ENCODE data around the gene SLC36A1. TPM values are rescaled to one million over a fixed set of nuclear protein-coding genes. Genes with fewer than 3 reads are reported as not detected.

SLC36A1 gene
- total and polyA plus RNA-seq, 2 donors (not counting 1 experiment from before 2014, with no cell fraction given) = 4.6 to 18.9 TPM

DNA sequence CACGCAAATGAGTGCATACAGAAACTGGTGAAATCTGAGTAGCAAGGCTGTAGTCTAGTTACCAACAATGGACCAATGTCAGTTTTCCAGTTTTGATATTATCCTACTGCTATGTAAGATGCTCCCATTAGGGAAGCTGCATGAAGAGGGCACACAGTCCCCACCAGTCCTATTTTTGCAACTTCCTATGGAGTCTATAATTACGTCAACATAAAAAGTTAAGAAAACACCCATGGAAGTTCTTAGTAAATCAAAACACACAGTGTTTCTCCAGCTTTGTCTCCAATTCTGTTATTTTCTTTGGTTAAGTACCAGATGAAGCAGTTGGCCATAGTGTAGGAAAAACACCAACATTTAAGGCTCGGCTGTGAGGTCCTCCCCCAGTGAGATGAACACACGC, 85.0 kb downstream of the SLC36A1 start:
- no peak for DNase-seq (ENCODE audit: low read depth in 2 of 2)
- Histone ChIP-seq H3K27me3 (ENCODE audit: control insufficient read depth, insufficient read depth, low read length) (no peaks in the 10 kb centered on the region), H4K20me1 (ENCODE audit: control insufficient read depth, extremely low read depth, insufficient read depth, low read length) (no peaks in the 10 kb centered on the region), H3K4me2 (ENCODE audit: extremely low read depth, insufficient read depth, low read length) (no peak overlapping the region), H2AFZ (ENCODE audit: low read length) (no peak overlapping the region), H3K9ac (ENCODE audit: insufficient read depth, low read length) (no peak overlapping the region), H3K36me3 (ENCODE audit: control insufficient read depth, insufficient read depth, low read length) (no peaks in the 10 kb centered on the region), H3K79me2 (ENCODE audit: control insufficient read depth, insufficient read depth, low read length) (no peaks in the 10 kb centered on the region), H3K4me3 (replicated peaks in 1 of 4; ENCODE audit: control extremely low read depth in 1 of 4, insufficient read depth in 1 of 4, low read depth in 3 of 4, low read length in 4 of 4) (no peak overlapping the region), H3K9me3 (ENCODE audit: control insufficient read depth, insufficient read depth, low read depth, low read length) (no peaks in the 10 kb centered on the region), H3K27ac (ENCODE audit: insufficient read depth, low read length) (no peak overlapping the region), H3K4me1 (ENCODE audit: control insufficient read depth, extremely low read depth, insufficient read depth, low read length) (no peaks in the 10 kb centered on the region)
- TF ChIP-seq, protein P1, sequence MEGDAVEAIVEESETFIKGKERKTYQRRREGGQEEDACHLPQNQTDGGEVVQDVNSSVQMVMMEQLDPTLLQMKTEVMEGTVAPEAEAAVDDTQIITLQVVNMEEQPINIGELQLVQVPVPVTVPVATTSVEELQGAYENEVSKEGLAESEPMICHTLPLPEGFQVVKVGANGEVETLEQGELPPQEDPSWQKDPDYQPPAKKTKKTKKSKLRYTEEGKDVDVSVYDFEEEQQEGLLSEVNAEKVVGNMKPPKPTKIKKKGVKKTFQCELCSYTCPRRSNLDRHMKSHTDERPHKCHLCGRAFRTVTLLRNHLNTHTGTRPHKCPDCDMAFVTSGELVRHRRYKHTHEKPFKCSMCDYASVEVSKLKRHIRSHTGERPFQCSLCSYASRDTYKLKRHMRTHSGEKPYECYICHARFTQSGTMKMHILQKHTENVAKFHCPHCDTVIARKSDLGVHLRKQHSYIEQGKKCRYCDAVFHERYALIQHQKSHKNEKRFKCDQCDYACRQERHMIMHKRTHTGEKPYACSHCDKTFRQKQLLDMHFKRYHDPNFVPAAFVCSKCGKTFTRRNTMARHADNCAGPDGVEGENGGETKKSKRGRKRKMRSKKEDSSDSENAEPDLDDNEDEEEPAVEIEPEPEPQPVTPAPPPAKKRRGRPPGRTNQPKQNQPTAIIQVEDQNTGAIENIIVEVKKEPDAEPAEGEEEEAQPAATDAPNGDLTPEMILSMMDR (conservative IDR thresholded peaks at IDR 0.05 in 1 of 2, IDR thresholded peaks at IDR 0.05 in 1 of 2; ENCODE audit: low read depth in 1 of 2, low read length in 2 of 2) = no peak
- TF ChIP-seq EZH2 (IDR thresholded peaks at IDR 0.05; ENCODE audit: low read length, missing control alignments) = no peak

DNA sequence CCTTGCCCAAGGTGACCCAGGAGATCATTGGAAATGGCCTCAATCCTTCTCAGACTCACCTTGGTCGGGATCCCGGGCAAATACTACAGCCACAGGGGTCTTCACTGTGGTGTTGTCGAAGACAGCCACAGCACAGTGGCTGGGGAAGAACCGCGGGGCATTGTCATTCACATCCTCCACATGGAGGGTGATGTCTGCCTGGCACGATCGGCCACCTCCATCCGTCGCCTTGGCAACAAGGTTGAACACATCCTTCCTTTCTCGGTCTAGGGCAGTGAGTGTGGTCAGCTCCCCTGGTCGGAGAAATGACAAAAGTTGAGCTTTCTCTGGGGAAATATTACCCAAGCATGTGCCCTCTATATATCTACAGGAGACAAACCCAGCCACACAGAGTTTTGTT, 86.9 kb downstream of the SLC36A1 start:
- no peaks in the 10 kb centered on the region for H3K27me3 ChIP-seq (ENCODE audit: control insufficient read depth, insufficient read depth, low read length)
- H3K9me3 ChIP-seq (ENCODE audit: control insufficient read depth, insufficient read depth, low read depth, low read length) = no peaks in the 10 kb centered on the region
- no peak overlapping the region for H3K4me3 ChIP-seq (replicated peaks in 1 of 4; ENCODE audit: control extremely low read depth in 1 of 4, insufficient read depth in 1 of 4, low read depth in 3 of 4, low read length in 4 of 4)
- H3K4me1 ChIP-seq (ENCODE audit: control insufficient read depth, extremely low read depth, insufficient read depth, low read length) = no peaks in the 10 kb centered on the region
- H2AFZ ChIP-seq (ENCODE audit: low read length) = no peak overlapping the region
- no peaks in the 10 kb centered on the region for H3K36me3 ChIP-seq (ENCODE audit: control insufficient read depth, insufficient read depth, low read length)
- H3K4me2 ChIP-seq (ENCODE audit: extremely low read depth, insufficient read depth, low read length) = no peak overlapping the region
- TF ChIP-seq, protein P1 (conservative IDR thresholded peaks at IDR 0.05 in 1 of 2, IDR thresholded peaks at IDR 0.05 in 1 of 2; ENCODE audit: low read depth in 1 of 2, low read length in 2 of 2) = no peak
- no peak for TF ChIP-seq EZH2 (IDR thresholded peaks at IDR 0.05; ENCODE audit: low read length, missing control alignments)
- no peak for DNase-seq (ENCODE audit: low read depth in 2 of 2)
- no peaks in the 10 kb centered on the region for H4K20me1 ChIP-seq (ENCODE audit: control insufficient read depth, extremely low read depth, insufficient read depth, low read length)
- no peak overlapping the region for H3K9ac ChIP-seq (ENCODE audit: insufficient read depth, low read length)
- H3K79me2 ChIP-seq (ENCODE audit: control insufficient read depth, insufficient read depth, low read length) = no peaks in the 10 kb centered on the region
- no peak overlapping the region for H3K27ac ChIP-seq (ENCODE audit: insufficient read depth, low read length)

DNA sequence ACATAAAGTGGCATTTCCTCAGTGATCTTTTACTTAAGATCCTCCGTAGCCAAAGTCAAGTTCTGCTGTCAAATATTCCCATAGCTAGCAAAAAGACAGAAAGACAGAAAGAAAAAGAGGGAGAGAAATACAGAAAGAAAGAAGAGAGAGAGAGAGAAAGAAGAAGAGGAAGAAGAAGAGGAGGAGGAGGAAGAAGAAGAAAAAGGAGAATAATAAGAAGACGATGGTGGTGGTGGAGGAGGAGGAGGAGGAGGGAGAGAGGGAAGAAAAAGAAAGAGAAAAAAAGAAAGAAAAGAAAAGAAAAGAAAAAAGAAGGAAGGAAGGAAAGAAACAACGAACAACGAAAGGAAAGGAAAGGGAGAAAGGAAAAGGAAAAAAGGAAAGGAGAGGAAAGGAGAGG, 89.6 kb downstream of the SLC36A1 start:
- no peak for TF ChIP-seq EZH2 (IDR thresholded peaks at IDR 0.05; ENCODE audit: low read length, missing control alignments)
- TF ChIP-seq, protein P1 (conservative IDR thresholded peaks at IDR 0.05 in 1 of 2, IDR thresholded peaks at IDR 0.05 in 1 of 2; ENCODE audit: low read depth in 1 of 2, low read length in 2 of 2) = no peak
- H3K27me3 ChIP-seq (ENCODE audit: control insufficient read depth, insufficient read depth, low read length) = no peaks in the 10 kb centered on the region

More for the DNA sequence above, 89.6 kb downstream of the SLC36A1 start:
- no peaks in the 10 kb centered on the region for H3K36me3 ChIP-seq (ENCODE audit: control insufficient read depth, insufficient read depth, low read length)
- no peak overlapping the region for H3K4me2 ChIP-seq (ENCODE audit: extremely low read depth, insufficient read depth, low read length)
- no peaks in the 10 kb centered on the region for H4K20me1 ChIP-seq (ENCODE audit: control insufficient read depth, extremely low read depth, insufficient read depth, low read length)
- H3K9me3 ChIP-seq (ENCODE audit: control insufficient read depth, insufficient read depth, low read depth, low read length) = no peaks in the 10 kb centered on the region
- no peaks in the 10 kb centered on the region for H3K79me2 ChIP-seq (ENCODE audit: control insufficient read depth, insufficient read depth, low read length)
- H2AFZ ChIP-seq (ENCODE audit: low read length) = no peak overlapping the region
- H3K27ac ChIP-seq (ENCODE audit: insufficient read depth, low read length) = no peak overlapping the region
- no peak overlapping the region for H3K9ac ChIP-seq (ENCODE audit: insufficient read depth, low read length)
- no peak for DNase-seq (ENCODE audit: low read depth in 2 of 2)
- no peaks in the 10 kb centered on the region for H3K4me1 ChIP-seq (ENCODE audit: control insufficient read depth, extremely low read depth, insufficient read depth, low read length)
- no peak overlapping the region for H3K4me3 ChIP-seq (replicated peaks in 1 of 4; ENCODE audit: control extremely low read depth in 1 of 4, insufficient read depth in 1 of 4, low read depth in 3 of 4, low read length in 4 of 4)

Measured in fibroblast of lung (primary cell).